ENCODE results near the gene PLCG2. TPM values are rescaled to one million over a fixed set of nuclear protein-coding genes. Genes with fewer than 3 reads are reported as not detected.
"Not testable (repeated sequence)": the region's sequence is repeated elsewhere in the genome, so short reads cannot be mapped to it uniquely, and the experiment has no call there.

PLCG2 gene
- total RNA-seq, 2 experiments from 2014 or later: 62.5 to 80.2 TPM

- DNase-seq (no peak), ATAC-seq (no peak)
- H3K9me3 Mint-ChIP-seq (ENCODE audit: low read depth): no peaks in the 10 kb centered on the region
- no peaks in the 10 kb centered on the region for H3K27me3 Mint-ChIP-seq
- H3K4me1 Mint-ChIP-seq: peaks cover 5% of the 10 kb centered on the region
- H3K36me3 Mint-ChIP-seq: peaks cover 29% of the 10 kb centered on the region
- no peak overlapping the region for H3K4me3 Mint-ChIP-seq
- CTCF ChIA-PET: interaction anchor here (1.0 to 1.1 kb wide), 2 partner anchors 288 to 289 kb away, joined by 3 read pairs; no protein-coding TSS in a partner anchor
- H3K27ac Mint-ChIP-seq: no peak overlapping the region
Observed at GRCh38 chr16:81942007-81942601, 163.0 kb downstream of the PLCG2 start.

DNA sequence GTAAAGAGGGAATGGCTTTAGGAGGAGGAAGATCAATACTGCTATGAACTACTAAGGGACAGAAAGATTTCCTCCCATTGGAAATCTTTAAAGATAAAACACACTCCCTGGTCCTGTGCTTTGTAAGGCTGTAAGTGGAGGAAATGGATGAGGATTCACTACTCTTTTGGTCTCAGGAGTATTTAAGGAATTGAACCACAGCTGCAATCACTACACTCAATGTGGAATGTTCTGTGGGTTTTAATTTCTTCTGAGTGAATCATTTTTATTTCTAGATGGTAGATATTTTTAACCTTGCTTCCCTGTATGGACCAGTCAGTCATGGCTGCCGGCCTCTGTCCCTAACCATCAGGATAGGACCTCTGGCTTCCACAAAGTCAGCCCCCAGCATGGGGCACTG, 166.6 kb downstream of the PLCG2 start:
- Mint-ChIP-seq H3K4me1 (peaks cover 4% of the 10 kb centered on the region), H3K9me3 (ENCODE audit: low read depth) (peaks cover 3% of the 10 kb centered on the region), H3K4me3 (no peak overlapping the region), H3K27ac (no peak overlapping the region), H3K27me3 (no peaks in the 10 kb centered on the region), H3K36me3 (peaks cover 51% of the 10 kb centered on the region)
- DNase-seq (no peak), ATAC-seq (no peak)
- CTCF ChIA-PET: no interaction called here

GRCh38 chr16:81946206-81946605, 167.1 kb downstream of the PLCG2 start:
- CTCF ChIA-PET: no interaction called here
- H3K36me3 Mint-ChIP-seq: peaks cover 54% of the 10 kb centered on the region
- no peak overlapping the region for H3K27ac Mint-ChIP-seq
- peaks cover 5% of the 10 kb centered on the region for H3K9me3 Mint-ChIP-seq (ENCODE audit: low read depth)
- DNase-seq (no peak), ATAC-seq (no peak)
- no peak overlapping the region for H3K4me3 Mint-ChIP-seq
- no peaks in the 10 kb centered on the region for H3K27me3 Mint-ChIP-seq
- H3K4me1 Mint-ChIP-seq: no peaks in the 10 kb centered on the region

DNA sequence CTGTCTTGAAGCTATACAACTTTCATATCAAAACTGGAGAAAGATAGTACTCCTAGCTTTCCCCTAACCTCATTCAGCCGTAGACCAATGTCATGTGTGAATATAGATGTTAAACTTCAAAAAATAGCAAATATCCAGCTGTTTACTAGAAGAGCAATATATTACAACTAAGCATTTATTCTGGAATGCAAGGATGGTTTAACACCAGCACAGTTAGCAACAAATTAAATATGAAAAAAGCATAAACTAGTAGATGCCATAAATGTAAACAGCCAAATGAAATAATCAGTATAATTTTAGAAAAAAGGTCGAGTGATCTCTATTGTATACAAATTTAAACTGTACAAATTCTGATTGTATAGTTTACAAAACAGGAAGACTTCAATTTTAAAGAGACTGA, 172.5 kb downstream of the PLCG2 start:
- no peaks in the 10 kb centered on the region for H3K27me3 Mint-ChIP-seq
- ATAC-seq: no peak
- CTCF ChIA-PET: no interaction called here

GRCh38 chr16:81956213-81956948, 177.3 kb downstream of the PLCG2 start:
- Mint-ChIP-seq H3K4me1 (no peaks in the 10 kb centered on the region), H3K9me3 (ENCODE audit: low read depth) (no peaks in the 10 kb centered on the region), H3K4me3 (no peak overlapping the region), H3K36me3 (peaks cover 52% of the 10 kb centered on the region), H3K27me3 (no peaks in the 10 kb centered on the region), H3K27ac (no peak overlapping the region)
- no peak for DNase-seq
- ATAC-seq: no peak
- CTCF ChIA-PET: no interaction called here

More for the DNA sequence above, 172.5 kb downstream of the PLCG2 start:
- Mint-ChIP-seq H3K27ac (no peak overlapping the region), H3K4me1 (no peaks in the 10 kb centered on the region), H3K4me3 (no peak overlapping the region), H3K9me3 (ENCODE audit: low read depth) (peaks cover 5% of the 10 kb centered on the region), H3K36me3 (peaks cover 73% of the 10 kb centered on the region)
- no peak for DNase-seq

- Mint-ChIP-seq H3K27ac (no peak overlapping the region), H3K4me3 (no peak overlapping the region), H3K4me1 (no peaks in the 10 kb centered on the region), H3K9me3 (ENCODE audit: low read depth) (no peaks in the 10 kb centered on the region), H3K36me3 (peaks cover 4% of the 10 kb centered on the region), H3K27me3 (peaks cover 18% of the 10 kb centered on the region)
- CTCF ChIA-PET: no interaction called here
- ATAC-seq (no peak), DNase-seq (no peak)
Observed at GRCh38 chr16:81964808-81965207, 185.7 kb downstream of the PLCG2 start.

- no peak for DNase-seq
- Mint-ChIP-seq H3K9me3 (ENCODE audit: low read depth) (peaks cover 9% of the 10 kb centered on the region), H3K4me3 (no peak overlapping the region), H3K36me3 (no peaks in the 10 kb centered on the region), H3K27ac (no peak overlapping the region), H3K4me1 (no peaks in the 10 kb centered on the region), H3K27me3 (peaks cover 24% of the 10 kb centered on the region)
- CTCF ChIA-PET: no interaction called here
- no peak for ATAC-seq
Observed at GRCh38 chr16:81967358-81967757, 188.3 kb downstream of the PLCG2 start.

DNA sequence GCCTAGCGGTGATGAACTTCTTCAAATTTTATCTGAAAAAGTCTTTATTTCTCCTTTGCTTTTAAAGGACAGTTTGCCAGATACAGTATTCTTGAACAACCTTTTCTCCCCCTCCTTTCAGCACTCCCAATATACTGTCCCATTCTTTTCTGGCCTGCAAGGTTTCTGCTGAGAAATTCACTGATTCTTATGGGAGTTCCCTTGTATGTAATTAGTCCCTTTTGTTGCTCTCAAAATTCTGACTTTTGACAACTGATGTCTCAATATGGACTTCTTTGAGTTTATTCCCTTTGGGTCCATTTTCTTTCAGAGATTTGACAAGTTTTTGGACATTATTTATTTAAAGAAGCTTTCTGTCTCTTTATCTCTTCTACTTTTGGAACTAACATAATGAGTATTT, 192.8 kb downstream of the PLCG2 start:
- CTCF ChIA-PET: interaction anchor here (1.2 kb wide), 1 partner anchor 10 kb away, joined by 4 read pairs; no protein-coding TSS in a partner anchor
- Mint-ChIP-seq H3K4me1 (no peaks in the 10 kb centered on the region), H3K27ac (no peak overlapping the region), H3K4me3 (no peak overlapping the region), H3K36me3 (peaks cover under 1% of the 10 kb centered on the region), H3K27me3 (peaks cover 29% of the 10 kb centered on the region), H3K9me3 (ENCODE audit: low read depth) (peaks cover 11% of the 10 kb centered on the region)
- DNase-seq: no peak
- ATAC-seq: no peak

DNA sequence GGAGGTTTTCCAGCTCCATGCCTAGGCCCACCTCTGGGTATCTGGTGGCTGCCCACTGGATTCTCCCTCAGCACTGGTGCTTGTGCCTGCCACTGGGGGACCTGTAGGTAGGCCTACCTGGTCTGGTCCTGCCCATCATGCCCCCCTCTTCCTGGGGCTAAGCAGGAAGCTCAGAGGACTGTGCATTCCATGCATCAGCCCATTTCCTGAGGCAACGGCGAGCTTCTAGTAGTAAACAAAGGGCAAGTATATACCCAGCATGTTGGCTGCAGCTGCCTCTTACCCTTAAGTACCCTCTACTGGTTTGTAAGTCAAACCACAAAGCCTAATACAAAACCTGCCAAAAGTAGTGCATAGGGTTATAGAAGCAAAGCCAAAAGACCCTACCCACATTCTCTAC, 194.6 kb downstream of the PLCG2 start:
- ATAC-seq: no peak
- Mint-ChIP-seq H3K4me3 (no peak overlapping the region), H3K36me3 (peaks cover 2% of the 10 kb centered on the region), H3K9me3 (ENCODE audit: low read depth) (peaks cover 13% of the 10 kb centered on the region), H3K27ac (no peak overlapping the region), H3K27me3 (peaks cover 16% of the 10 kb centered on the region), H3K4me1 (no peaks in the 10 kb centered on the region)
- DNase-seq: no peak
- CTCF ChIA-PET: no interaction called here

- CTCF ChIA-PET: no interaction called here
- Mint-ChIP-seq H3K9me3 (ENCODE audit: low read depth) (peaks cover 12% of the 10 kb centered on the region), H3K27ac (no peak overlapping the region), H3K36me3 (peaks cover 2% of the 10 kb centered on the region), H3K27me3 (peaks cover 16% of the 10 kb centered on the region), H3K4me1 (no peaks in the 10 kb centered on the region), H3K4me3 (no peak overlapping the region)
- ATAC-seq (no peak), DNase-seq (no peak)
Observed at GRCh38 chr16:81975637-81976036, 196.5 kb downstream of the PLCG2 start.

- CTCF ChIA-PET; H3K9me3 Mint-ChIP-seq (ENCODE audit: low read depth); H3K4me1 Mint-ChIP-seq; DNase-seq; ATAC-seq; H3K4me3 Mint-ChIP-seq; H3K27ac Mint-ChIP-seq; H3K36me3 Mint-ChIP-seq: not testable (repeated sequence)
- peaks cover 11% of the 10 kb centered on the region for H3K27me3 Mint-ChIP-seq
Observed at GRCh38 chr16:81977335-81977942, 198.3 kb downstream of the PLCG2 start.

DNA sequence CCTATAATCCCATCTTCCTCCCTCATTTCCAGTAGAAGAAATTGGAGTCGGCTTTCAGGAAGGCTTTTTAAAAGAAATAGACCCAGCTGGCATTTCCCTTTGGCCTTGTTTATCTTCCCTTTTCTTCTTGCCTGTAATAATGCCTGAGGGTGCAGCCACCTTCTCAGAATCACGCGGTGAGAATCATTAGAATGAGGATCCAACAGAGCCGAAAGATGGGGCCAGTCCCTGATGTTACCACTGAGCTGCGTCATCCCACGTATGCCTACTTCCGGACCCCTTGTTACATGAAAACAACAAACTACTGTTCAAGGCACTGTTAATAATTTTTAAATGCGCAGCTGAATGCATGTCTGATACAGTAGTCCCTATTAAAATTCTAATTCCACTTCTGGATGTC, 208.0 kb downstream of the PLCG2 start:
- Mint-ChIP-seq H3K4me3 (no peak overlapping the region), H3K4me1 (no peaks in the 10 kb centered on the region), H3K27ac (no peak overlapping the region), H3K36me3 (no peaks in the 10 kb centered on the region), H3K9me3 (ENCODE audit: low read depth) (no peaks in the 10 kb centered on the region), H3K27me3 (peaks cover 18% of the 10 kb centered on the region)
- no peak for ATAC-seq
- no peak for DNase-seq
- CTCF ChIA-PET: no interaction called here

DNA sequence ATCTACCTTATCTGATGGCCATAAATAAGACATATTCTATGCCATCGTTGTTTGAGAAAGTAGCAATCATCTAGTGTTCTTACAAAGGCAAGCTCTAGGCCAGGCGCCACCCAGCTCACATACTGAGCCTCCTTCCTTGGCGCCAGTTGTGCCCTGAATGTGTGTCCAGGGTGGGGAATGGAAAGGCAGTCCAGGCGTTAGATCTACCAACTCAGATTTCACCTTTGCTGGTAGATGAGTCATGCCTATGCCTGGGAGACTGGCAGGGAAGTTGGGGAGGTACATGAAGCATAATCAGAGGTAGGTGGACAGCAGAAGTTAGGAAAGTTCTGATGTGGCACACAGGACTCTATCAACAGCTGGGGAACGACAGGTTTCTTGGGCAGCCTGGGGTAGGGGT, 208.6 kb downstream of the PLCG2 start:
- CTCF ChIA-PET: no interaction called here
- Mint-ChIP-seq H3K36me3 (no peaks in the 10 kb centered on the region), H3K27ac (no peak overlapping the region), H3K27me3 (peaks cover 16% of the 10 kb centered on the region), H3K9me3 (ENCODE audit: low read depth) (no peaks in the 10 kb centered on the region), H3K4me1 (no peaks in the 10 kb centered on the region), H3K4me3 (no peak overlapping the region)
- ATAC-seq (no peak), DNase-seq (no peak)

DNA sequence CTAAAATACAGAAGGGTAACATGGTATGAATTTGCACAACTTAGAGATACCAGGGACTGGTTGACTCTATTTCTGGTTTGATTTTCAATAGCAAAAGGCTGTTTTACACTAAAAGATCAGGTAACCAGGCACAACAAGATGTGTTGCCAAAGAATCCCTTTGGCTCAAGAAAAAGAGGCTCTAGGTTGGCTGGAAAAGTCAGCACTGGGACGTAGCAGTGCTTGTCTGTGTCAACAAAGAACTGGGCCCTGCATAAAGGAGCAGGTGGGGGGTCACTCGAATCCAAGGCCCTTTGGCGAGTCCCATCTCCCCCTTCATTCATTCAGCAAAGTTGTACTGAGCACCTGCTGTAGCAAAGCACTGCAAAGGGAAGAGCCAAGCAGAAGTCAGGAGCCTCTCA, 213.8 kb downstream of the PLCG2 start:
- Mint-ChIP-seq H3K27ac (no peak overlapping the region), H3K36me3 (peaks cover 2% of the 10 kb centered on the region), H3K4me3 (no peak overlapping the region), H3K4me1 (peaks cover 4% of the 10 kb centered on the region), H3K9me3 (ENCODE audit: low read depth) (no peaks in the 10 kb centered on the region), H3K27me3 (no peaks in the 10 kb centered on the region)
- CTCF ChIA-PET: no interaction called here
- ATAC-seq (no peak), DNase-seq (no peak)

All from activated CD8-positive, alpha-beta memory T cell treated with anti-CD3 and anti-CD28 coated beads, Interleukin-2, amount 10 ng/mL, durations not matched to agents 7 days and 5 days (primary cell).